Measurements from ENCODE around the gene PDSS1.

PDSS1 gene

DNA sequence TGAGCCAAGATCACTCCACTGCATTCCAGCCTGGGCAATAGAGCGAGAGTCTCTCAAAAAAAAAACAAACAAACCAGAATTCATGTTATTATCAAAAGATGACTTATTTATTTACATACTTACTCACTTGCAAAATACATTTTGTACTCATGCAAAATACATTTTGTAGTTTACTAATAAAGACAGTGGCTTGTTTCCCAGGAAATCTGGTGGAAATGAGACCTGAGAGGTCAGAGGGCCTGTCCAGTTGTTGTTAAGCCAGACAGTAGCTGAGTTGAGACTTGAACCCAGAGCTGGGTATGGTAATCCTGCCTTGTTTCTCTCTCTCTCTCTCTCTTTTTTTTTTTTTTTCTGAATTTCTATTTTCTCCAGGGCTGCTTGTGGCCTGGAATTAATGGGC is 29.5 kb downstream of the PDSS1 start:
- no peak for DNase-seq (ENCODE audit: insufficient read length)
- no peak for FAIRE-seq
- TF ChIP-seq POLR2AphosphoS5 (IDR thresholded peaks at IDR 0.05; ENCODE audit: low read depth, low read length) = no peak
- TF ChIP-seq POLR2A (IDR thresholded peaks at IDR 0.05; ENCODE audit: low read depth, low read length) = no peak
- TF ChIP-seq TAF1 (IDR thresholded peaks at IDR 0.05; ENCODE audit: borderline replicate concordance, low read depth, low read length) = no peak

DNA sequence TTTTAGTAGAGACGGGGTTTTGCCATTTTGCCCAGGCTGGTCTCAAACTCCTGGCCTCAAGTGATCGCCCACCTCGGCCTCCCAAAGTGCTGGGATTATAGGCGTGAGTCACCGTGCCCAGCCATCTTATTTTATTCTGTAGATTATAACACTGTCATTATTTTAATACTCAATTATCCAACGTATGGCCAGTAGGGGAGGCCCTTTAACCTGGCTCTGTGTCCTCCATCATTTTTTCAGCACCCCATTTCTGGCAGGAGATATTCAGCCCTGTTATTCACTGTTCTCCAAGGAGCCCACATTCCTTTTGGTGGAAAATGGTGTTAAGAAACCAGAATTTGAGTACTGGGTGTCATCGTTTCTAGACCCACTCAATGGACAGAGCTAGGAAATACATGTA is 31.5 kb downstream of the PDSS1 start:
- FAIRE-seq (no peak), DNase-seq (ENCODE audit: insufficient read length) (no peak)
- TF ChIP-seq TAF1 (IDR thresholded peaks at IDR 0.05; ENCODE audit: borderline replicate concordance, low read depth, low read length) (no peak), POLR2AphosphoS5 (IDR thresholded peaks at IDR 0.05; ENCODE audit: low read depth, low read length) (no peak), POLR2A (IDR thresholded peaks at IDR 0.05; ENCODE audit: low read depth, low read length) (no peak)

DNA sequence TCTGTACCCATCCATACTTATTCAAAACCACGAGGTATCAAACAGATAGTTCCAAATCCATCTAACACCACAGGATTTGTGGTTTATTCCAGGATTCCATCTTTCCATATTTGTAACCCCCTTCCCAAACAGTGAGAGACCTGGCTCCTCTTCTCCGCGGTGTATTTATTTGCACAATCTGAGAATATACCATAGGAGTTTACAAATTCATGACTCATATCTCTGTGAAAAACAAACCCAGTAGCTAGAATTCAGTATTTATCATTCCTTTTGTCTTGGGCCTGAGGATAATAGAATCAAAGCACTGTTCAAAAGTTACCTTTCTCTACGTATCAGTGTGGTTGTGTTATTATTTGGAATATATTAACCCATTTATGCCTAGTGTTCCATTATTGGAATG is 31.9 kb downstream of the PDSS1 start:
- FAIRE-seq (no peak), DNase-seq (ENCODE audit: insufficient read length) (no peak)
- TF ChIP-seq TAF1 (IDR thresholded peaks at IDR 0.05; ENCODE audit: borderline replicate concordance, low read depth, low read length) = no peak
- TF ChIP-seq POLR2A (IDR thresholded peaks at IDR 0.05; ENCODE audit: low read depth, low read length) = no peak
- no peak for TF ChIP-seq POLR2AphosphoS5 (IDR thresholded peaks at IDR 0.05; ENCODE audit: low read depth, low read length)

DNA sequence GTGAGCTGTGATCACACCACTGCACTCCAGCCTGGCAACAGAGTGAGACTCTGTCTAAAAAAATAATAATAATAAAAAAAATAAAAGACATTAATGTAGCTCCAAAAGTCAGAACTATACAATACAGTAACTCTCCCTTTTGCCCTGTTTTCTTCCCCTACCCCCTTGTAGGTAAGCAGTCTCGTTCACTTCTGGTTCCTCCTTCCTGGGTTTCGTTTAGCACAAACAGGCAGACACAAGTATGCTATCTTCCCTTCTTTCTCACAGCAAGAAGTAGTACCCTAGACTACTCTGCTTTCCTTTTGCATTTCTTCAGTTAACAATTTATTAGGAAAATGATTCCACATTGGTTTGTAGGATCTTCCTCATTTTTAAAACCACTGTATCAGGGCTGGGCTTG is 33.1 kb downstream of the PDSS1 start:
- FAIRE-seq = no peak
- DNase-seq (ENCODE audit: insufficient read length) = no peak
- TF ChIP-seq POLR2AphosphoS5 (IDR thresholded peaks at IDR 0.05; ENCODE audit: low read depth, low read length) (no peak), TAF1 (IDR thresholded peaks at IDR 0.05; ENCODE audit: borderline replicate concordance, low read depth, low read length) (no peak), POLR2A (IDR thresholded peaks at IDR 0.05; ENCODE audit: low read depth, low read length) (no peak)

DNA sequence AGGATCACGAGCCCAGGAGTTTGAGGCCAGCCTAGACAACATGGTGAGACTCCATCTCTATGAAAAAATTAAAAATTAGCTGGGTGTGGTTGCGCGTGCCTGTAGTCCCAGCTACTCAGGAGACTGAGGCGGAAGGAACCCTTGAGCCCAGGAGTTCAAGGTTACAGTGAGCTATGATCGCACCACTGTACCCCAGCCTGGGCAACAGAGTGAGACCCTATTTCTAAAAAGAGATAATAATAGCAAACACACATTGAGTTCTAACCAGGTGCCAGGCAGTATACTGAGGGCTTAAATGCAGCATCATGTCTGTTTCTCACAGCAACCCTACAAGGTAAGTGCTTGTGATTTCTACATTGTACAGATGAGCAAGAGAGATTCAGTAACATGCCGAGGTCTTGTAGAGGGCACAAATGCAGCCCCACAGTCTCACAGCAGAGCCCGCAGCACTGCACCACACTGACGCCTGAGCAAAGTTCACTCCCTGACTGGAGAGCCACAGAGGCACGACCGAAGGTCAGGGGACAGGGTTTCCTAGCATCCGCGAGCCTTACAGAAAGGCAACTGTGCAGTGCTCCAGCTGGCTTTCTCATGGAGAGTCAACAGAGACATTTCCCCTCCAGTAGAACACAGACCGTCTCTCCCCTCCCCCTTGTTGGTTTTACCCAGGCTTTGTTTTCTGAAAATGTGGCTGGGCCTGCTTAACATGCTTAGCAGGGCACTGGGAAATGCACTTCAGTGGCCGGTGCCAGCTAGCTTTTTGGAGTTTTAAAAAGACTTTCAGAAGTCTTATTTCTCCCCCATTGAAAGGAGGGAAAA is 36.5 kb downstream of the PDSS1 start:
- DNase-seq (ENCODE audit: insufficient read length) (no peak), FAIRE-seq (no peak)
- TF ChIP-seq POLR2AphosphoS5 (IDR thresholded peaks at IDR 0.05; ENCODE audit: low read depth, low read length) (no peak), POLR2A (IDR thresholded peaks at IDR 0.05; ENCODE audit: low read depth, low read length) (no peak), TAF1 (IDR thresholded peaks at IDR 0.05; ENCODE audit: borderline replicate concordance, low read depth, low read length) (no peak)

DNA sequence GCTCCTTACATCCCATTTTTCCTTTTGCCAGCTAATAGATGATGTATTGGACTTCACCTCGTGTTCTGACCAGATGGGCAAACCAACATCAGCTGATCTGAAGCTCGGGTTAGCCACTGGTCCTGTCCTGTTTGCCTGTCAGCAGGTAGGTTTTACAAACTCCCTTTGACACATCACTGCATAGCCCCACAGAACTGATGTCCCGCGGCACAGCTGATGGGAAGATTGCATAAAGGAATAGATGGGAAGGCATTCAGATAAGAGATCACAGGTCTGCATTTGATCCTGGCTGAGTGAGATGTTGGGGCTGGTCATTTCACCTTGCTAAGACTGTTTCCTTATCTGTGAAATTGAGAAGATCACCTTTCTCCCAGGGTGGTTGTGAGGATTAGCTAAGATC is 37.9 kb downstream of the PDSS1 start:
- DNase-seq (ENCODE audit: insufficient read length) (no peak), FAIRE-seq (no peak)
- TF ChIP-seq TAF1 (IDR thresholded peaks at IDR 0.05; ENCODE audit: borderline replicate concordance, low read depth, low read length) = no peak
- TF ChIP-seq POLR2A (IDR thresholded peaks at IDR 0.05; ENCODE audit: low read depth, low read length) = no peak
- no peak for TF ChIP-seq POLR2AphosphoS5 (IDR thresholded peaks at IDR 0.05; ENCODE audit: low read depth, low read length)

DNA sequence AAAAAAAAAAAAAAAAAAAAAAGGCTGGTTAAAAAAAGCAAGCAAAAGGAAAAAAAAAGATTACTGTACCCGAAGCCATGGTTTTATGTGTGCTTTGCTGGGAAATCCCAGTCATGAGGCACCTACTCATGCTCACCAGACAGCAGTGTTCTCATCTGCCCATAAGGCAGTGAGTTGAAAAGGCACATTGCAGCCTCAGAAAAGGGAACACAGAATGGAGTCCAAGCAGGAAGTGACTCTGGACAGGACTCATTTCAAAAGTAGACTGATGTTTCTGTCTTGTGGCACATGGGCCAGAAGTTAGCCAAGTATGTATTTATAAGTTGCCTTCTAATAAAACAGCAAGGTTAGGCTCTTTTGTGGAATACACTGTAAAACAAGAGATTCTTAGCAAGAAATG is 40.2 kb downstream of the PDSS1 start:
- FAIRE-seq (peak; percentile 95), DNase-seq (ENCODE audit: insufficient read length) (peak; percentile 46)
- TF ChIP-seq POLR2AphosphoS5 (IDR thresholded peaks at IDR 0.05; ENCODE audit: low read depth, low read length) (peak; percentile 78), TAF1 (IDR thresholded peaks at IDR 0.05; ENCODE audit: borderline replicate concordance, low read depth, low read length) (peak; percentile 48; the same call in 1 of the 2 replicates), POLR2A (IDR thresholded peaks at IDR 0.05; ENCODE audit: low read depth, low read length) (peak; percentile 80)

DNA sequence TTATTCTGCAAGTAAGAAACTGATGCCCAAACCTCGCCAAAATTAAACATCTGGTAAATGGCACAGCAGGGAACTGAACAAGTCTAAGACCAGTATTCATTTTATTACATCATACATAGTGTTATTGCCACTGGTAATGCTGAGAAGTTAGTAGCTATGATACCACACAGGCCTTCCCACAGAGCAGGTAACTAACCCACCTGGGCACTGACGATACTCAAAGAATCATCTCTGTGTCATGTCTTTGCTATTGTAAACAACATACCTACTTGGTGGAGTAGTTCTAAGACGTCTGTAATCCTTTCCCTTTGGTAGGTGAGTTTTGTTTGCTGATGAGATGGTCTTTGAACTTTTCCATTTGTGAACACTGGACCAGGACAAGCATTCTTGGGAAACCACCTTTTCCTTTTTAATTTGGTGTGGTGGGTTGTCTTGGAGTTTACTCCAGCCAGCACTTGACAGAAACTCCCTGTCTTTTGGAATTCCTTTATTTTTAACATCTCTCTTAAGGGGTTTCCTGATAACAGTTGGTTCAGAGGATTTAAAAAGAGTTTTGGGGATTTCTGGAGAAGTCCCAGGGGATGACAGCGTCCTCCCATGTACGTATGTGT is 40.9 kb downstream of the PDSS1 start:
- FAIRE-seq = no peak
- DNase-seq (ENCODE audit: insufficient read length) = no peak

DNA sequence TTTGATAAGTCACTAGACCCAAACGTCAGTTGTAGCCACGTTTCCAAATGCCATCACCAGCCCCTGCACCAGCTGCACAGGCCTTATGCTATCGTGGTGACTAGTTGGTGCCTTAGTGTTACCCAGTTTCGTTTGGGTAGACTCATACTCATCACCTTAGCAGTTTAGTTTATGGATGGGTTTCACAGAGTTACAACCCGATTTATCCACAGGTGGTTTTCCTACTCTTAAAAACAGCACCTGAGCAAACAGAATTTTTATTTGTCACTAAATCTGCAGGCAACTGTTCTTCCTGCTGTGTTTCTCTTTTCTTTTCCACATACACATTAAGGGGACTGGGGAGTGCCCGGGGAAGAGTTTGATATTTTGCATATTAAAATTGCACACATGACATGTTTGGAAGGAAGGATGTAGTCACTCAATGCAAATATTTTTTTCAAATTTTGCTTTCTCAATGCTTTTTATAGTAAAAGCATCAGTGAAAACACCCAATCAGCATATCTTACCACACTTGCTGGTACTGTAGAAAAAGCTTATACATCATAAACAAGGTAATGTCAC is 41.6 kb downstream of the PDSS1 start:
- no peak for DNase-seq (ENCODE audit: insufficient read length)
- no peak for TF ChIP-seq POLR2AphosphoS5 (IDR thresholded peaks at IDR 0.05; ENCODE audit: low read depth, low read length)
- TF ChIP-seq POLR2A (IDR thresholded peaks at IDR 0.05; ENCODE audit: low read depth, low read length) = no peak
- no peak for TF ChIP-seq TAF1 (IDR thresholded peaks at IDR 0.05; ENCODE audit: borderline replicate concordance, low read depth, low read length)
- peak; percentile 86 for FAIRE-seq

More for the DNA sequence above, 40.9 kb downstream of the PDSS1 start:
- TF ChIP-seq POLR2A (IDR thresholded peaks at IDR 0.05; ENCODE audit: low read depth, low read length) (no peak), POLR2AphosphoS5 (IDR thresholded peaks at IDR 0.05; ENCODE audit: low read depth, low read length) (no peak), TAF1 (IDR thresholded peaks at IDR 0.05; ENCODE audit: borderline replicate concordance, low read depth, low read length) (no peak)

DNA sequence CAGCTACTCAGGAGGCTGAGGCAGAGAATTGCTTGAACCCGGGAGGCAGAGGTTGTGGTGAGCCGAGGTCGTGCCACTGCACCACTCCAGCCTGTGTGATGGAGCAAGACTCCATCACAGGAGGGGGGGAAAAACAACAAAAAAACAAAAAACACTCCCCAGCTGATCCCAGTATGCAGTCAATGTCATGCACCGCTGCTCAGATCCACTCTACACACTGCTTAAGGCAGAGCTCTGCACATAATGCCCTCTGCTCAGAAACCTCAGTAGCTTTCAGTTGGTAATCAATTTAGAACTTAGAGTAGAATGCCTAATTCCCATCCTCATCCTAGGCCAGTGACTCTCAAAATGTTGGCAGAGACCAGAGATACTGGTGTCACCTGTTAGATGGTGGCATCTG is 43.9 kb downstream of the PDSS1 start:
- FAIRE-seq (no peak), DNase-seq (ENCODE audit: insufficient read length) (no peak)
- TF ChIP-seq POLR2A (IDR thresholded peaks at IDR 0.05; ENCODE audit: low read depth, low read length) (0 out of 2 replicates have a peak, but pooled peaks have one; percentile 40), POLR2AphosphoS5 (IDR thresholded peaks at IDR 0.05; ENCODE audit: low read depth, low read length) (no peak; the same call in 1 of the 2 replicates)

DNA sequence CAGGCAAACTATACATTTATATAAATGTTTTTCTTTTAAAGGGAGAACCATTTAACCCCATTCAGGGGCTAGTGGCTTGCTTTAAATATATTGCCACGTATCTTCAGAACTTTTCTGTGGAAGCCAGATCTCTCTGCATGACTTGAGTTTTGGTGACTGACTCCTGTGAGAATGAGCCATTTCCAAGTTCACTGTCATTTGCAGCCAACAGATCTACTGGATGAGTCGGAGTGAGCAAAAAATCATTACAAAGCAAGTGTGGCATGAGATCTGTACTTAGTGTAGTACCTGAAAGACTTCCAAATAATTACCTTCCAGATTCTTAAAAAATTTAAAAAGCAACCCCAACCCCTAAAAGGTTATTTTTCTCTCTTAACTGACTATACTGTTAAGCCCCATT is 45.6 kb downstream of the PDSS1 start:
- DNase-seq (ENCODE audit: insufficient read length) (no peak), FAIRE-seq (no peak)
- TF ChIP-seq POLR2AphosphoS5 (IDR thresholded peaks at IDR 0.05; ENCODE audit: low read depth, low read length) (no peak; the same call in 1 of the 2 replicates), TAF1 (IDR thresholded peaks at IDR 0.05; ENCODE audit: borderline replicate concordance, low read depth, low read length) (no peak), POLR2A (IDR thresholded peaks at IDR 0.05; ENCODE audit: low read depth, low read length) (no peak)

All from GM12892 (cell line).